Measurements from ENCODE around the gene GPR65. TPM values are rescaled to one million over a fixed set of nuclear protein-coding genes. Genes with fewer than 3 reads are reported as not detected.

Gene GPR65
- total RNA-seq, 4 donors from 2014 or later, result 0.44 to 1.3 (median 0.70) TPM

DNA sequence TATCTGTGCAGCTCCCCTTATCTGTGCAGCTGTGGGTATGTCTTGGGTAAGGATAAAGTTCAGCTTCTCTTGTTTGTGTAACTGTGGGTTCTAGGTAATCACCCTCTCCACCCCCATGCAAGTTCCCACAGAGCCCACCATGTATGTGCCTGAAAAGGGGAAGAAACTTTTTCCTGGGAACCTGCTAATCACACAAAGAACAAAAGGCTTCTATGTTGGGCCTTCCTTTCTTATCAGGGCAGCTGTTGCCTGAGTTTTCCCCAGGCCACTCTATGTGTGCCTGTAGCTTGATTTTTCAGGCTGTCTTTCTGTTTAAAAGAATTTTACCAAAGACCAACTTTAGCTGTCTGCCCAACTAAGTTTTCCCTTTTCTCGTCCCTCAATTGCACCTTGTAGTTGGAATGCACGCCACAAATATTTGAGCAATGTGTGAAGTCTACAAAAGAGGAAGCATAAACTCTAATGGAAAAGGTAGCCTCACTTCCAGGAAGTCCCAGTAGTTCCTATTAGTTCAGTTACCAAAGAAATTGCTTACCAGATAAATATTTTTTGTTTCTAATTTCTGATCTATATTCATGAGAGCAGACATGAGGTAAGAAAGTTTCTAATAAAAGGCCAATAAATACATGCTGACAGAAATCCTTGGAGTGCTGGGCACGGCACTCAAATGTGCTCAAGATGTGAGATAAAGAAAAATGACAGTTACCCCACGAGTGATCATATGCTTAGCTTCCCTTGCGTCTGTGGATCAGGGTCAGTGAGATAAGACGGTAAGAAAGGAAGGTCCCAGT is 9.2 kb upstream of the GPR65 start:
- peaks cover 0 to 10% of the 10 kb centered on the region in 2 donors for H3K4me1 ChIP-seq
- no peaks in the 10 kb centered on the region for H3K36me3 ChIP-seq
- H3K9me3 ChIP-seq, result no peaks in the 10 kb centered on the region
- 80 to 84% methylated on average over 6 of the region's 6 CpGs for WGBS, 2 donors
- H3K4me3 ChIP-seq (replicated peaks in 1 of 3), result no peak overlapping the region
- no peak overlapping the region for H3K27ac ChIP-seq
- intact Hi-C loops (cut with DNase I), result no loop called here
- H3K27me3 ChIP-seq, result no peaks in the 10 kb centered on the region
- DNase-seq, result no peak
- no peak for TF ChIP-seq POLR2A (IDR thresholded peaks at IDR 0.05)
- TF ChIP-seq, protein P1, sequence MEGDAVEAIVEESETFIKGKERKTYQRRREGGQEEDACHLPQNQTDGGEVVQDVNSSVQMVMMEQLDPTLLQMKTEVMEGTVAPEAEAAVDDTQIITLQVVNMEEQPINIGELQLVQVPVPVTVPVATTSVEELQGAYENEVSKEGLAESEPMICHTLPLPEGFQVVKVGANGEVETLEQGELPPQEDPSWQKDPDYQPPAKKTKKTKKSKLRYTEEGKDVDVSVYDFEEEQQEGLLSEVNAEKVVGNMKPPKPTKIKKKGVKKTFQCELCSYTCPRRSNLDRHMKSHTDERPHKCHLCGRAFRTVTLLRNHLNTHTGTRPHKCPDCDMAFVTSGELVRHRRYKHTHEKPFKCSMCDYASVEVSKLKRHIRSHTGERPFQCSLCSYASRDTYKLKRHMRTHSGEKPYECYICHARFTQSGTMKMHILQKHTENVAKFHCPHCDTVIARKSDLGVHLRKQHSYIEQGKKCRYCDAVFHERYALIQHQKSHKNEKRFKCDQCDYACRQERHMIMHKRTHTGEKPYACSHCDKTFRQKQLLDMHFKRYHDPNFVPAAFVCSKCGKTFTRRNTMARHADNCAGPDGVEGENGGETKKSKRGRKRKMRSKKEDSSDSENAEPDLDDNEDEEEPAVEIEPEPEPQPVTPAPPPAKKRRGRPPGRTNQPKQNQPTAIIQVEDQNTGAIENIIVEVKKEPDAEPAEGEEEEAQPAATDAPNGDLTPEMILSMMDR (IDR thresholded peaks at IDR 0.05), result no peak

DNA sequence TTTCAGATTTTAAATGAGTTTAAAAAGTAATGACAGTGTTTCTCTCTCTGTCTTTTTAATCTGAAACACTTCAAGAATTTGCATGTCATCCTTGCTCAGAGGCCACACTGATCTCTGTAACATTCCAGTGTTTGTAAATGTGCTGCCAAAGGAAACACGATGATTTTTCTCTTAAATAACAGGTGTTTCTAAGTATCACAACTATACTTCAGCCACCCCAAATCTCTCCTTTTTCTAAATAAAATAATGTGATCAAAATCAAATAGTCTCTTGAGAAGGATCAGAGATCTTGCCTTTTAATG is 8.7 kb upstream of the GPR65 start:
- H3K27ac ChIP-seq, result no peak overlapping the region
- no peaks in the 10 kb centered on the region for H3K27me3 ChIP-seq
- peaks cover 0 to 10% of the 10 kb centered on the region in 2 donors for H3K4me1 ChIP-seq
- no peak for DNase-seq
- intact Hi-C loops (cut with DNase I), result no loop called here
- H3K4me3 ChIP-seq (replicated peaks in 1 of 3), result no peak overlapping the region
- TF ChIP-seq POLR2A (IDR thresholded peaks at IDR 0.05), result no peak
- TF ChIP-seq, protein P1 (IDR thresholded peaks at IDR 0.05), result no peak
- no peaks in the 10 kb centered on the region for H3K36me3 ChIP-seq
- 62 to 63% methylated on average over 1 of the region's 1 CpG for WGBS, 2 donors
- H3K9me3 ChIP-seq, result no peaks in the 10 kb centered on the region

DNA sequence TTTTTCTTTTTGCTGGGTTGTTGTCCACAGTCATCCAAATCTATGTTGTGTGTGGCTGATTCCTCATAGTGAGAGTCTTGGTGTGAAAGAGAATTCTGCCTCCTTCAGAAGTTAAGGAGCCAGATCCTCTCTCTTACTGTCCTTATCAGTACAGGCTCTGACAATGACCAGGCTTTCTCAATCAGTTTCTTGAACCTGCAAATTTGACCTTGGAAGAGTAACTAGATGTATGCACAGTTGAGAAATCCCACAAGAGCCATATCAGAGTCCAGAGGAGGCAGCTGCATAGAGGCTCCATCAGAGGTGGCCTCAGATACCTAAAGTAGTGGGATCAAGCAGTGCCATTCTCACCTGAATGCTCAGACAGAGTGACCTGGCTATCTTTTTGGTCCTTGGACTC is 6.5 kb upstream of the GPR65 start:
- Histone ChIP-seq H3K9me3 (no peaks in the 10 kb centered on the region), H3K27me3 (no peaks in the 10 kb centered on the region), H3K36me3 (no peaks in the 10 kb centered on the region), H3K27ac (no peak overlapping the region), H3K4me3 (replicated peaks in 1 of 3) (no peak overlapping the region), H3K4me1 (peaks cover 0 to 4% of the 10 kb centered on the region in 2 donors)
- no peak for DNase-seq
- intact Hi-C loops (cut with DNase I), result no loop called here
- no peak for TF ChIP-seq POLR2A (IDR thresholded peaks at IDR 0.05)
- TF ChIP-seq, protein P1 (IDR thresholded peaks at IDR 0.05), result no peak

DNA sequence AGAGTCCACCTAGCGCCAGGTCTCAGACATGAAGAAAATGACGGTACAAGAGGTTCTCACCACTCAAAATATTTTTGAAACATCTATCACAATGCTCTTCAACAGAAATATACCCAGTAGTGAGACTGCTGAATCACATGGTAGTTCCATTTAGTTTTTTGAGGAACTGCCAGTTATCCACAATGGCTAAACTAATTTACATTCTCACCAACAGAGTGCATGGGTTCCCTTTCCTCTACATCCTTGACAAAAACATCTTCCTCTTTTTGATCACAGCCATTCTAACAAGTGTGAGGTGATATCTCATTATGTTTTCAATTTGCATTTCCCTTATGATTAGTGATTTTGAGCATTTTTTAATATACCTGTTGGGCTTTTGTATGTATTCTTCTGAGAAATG is 5.7 kb upstream of the GPR65 start:
- intact Hi-C loops (cut with DNase I), result no loop called here
- H3K4me3 ChIP-seq (replicated peaks in 1 of 3), result no peak overlapping the region
- no peak overlapping the region for H3K27ac ChIP-seq
- no peaks in the 10 kb centered on the region for H3K4me1 ChIP-seq
- no peak for TF ChIP-seq POLR2A (IDR thresholded peaks at IDR 0.05)
- TF ChIP-seq, protein P1 (IDR thresholded peaks at IDR 0.05), result no peak
- H3K27me3 ChIP-seq, result no peaks in the 10 kb centered on the region
- no peak for DNase-seq
- no peaks in the 10 kb centered on the region for H3K9me3 ChIP-seq
- no peaks in the 10 kb centered on the region for H3K36me3 ChIP-seq
- WGBS, 2 donors, result 80 to 88% methylated on average over 2 of the region's 2 CpGs

DNA sequence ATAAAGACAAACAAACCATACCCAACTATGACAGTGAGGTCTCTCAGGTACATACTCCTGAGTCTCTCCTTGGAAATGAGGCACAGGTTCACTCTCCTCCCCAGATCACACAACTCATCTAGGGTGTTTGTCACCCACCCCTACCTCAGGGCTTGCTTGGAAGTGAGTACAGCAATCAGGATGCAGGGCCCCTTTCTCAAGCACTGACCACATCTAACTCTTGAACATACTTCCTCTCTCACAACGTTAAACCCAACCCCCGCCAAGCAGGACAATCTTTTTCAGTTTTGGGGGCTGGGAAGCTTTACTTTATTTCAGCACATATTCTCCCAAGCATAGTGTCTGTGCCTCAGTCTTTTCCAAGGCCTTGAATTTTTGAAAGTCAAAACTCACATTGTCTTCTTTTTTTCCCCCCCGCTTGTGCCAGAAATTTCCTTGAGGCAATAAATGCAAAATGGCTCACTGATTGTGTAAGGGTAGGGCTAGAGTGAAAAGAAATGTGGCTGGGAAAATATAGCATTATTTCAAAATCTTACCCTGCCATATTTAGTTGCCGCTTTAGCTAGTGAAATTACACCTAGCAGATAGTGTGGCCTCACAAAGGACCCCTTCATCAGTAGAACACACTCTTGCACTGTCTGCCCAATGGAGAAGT is 2.4 kb upstream of the GPR65 start:
- TF ChIP-seq POLR2A (IDR thresholded peaks at IDR 0.05), result no peak
- TF ChIP-seq, protein P1 (IDR thresholded peaks at IDR 0.05), result no peak
- H3K9me3 ChIP-seq, result no peaks in the 10 kb centered on the region
- H3K27ac ChIP-seq, result no peak overlapping the region
- no peaks in the 10 kb centered on the region for H3K4me1 ChIP-seq
- no peaks in the 10 kb centered on the region for H3K27me3 ChIP-seq
- intact Hi-C loops (cut with DNase I), result no loop called here
- no peak overlapping the region for H3K4me3 ChIP-seq (replicated peaks in 1 of 3)
- H3K36me3 ChIP-seq, result no peaks in the 10 kb centered on the region
- 80 to 89% methylated on average over 4 of the region's 4 CpGs for WGBS, 2 donors
- DNase-seq, result no peak

All from thyroid gland (tissue), 4 donors.